Measurements from ENCODE around the gene SYT1. TPM values are rescaled to one million over a fixed set of nuclear protein-coding genes. Genes with fewer than 3 reads are reported as not detected.

SYT1 gene
- total RNA-seq, 1 experiment from 2014 or later, result 1.3 TPM

GRCh38 chr12:79006306-79006705, 141.7 kb downstream of the SYT1 start:
- CTCF ChIA-PET, result interaction anchor here (0.8 kb wide), 1 partner anchor 536 kb away, joined by 4 read pairs; no protein-coding TSS in a partner anchor
- BruUV-seq (replicated peaks), result no TSS peak
- no peaks in the 10 kb centered on the region for H3K27me3 Mint-ChIP-seq (ENCODE audit: unreplicated experiment)
- no peaks in the 10 kb centered on the region for H3K9me3 Mint-ChIP-seq (ENCODE audit: low read depth, unreplicated experiment)
- intact Hi-C loops (cut with micrococcal nuclease; ENCODE audit: unreplicated experiment), result loop anchor here (1.0 to 10.0 kb wide), 5 partner anchors 166 to 825 kb away; no protein-coding TSS in a partner anchor
- H3K4me1 Mint-ChIP-seq (ENCODE audit: low read depth, unreplicated experiment), result no peaks in the 10 kb centered on the region
- no peak overlapping the region for H3K27ac Mint-ChIP-seq (ENCODE audit: unreplicated experiment)
- H3K4me3 Mint-ChIP-seq (ENCODE audit: low read depth, unreplicated experiment), result no peak overlapping the region
- no peak for DNase-seq
- H3K36me3 Mint-ChIP-seq (ENCODE audit: insufficient read depth, unreplicated experiment), result no peaks in the 10 kb centered on the region
- no peak for TF ChIP-seq CTCF (IDR thresholded peaks at IDR 0.05; ENCODE audit: unreplicated experiment)

- no TSS peak for BruUV-seq (replicated peaks)
- CTCF ChIA-PET, result no interaction called here
Observed at GRCh38 chr12:79008591-79008990, 144.0 kb downstream of the SYT1 start.

GRCh38 chr12:79012636-79013035, 148.1 kb downstream of the SYT1 start:
- Mint-ChIP-seq H3K9me3 (ENCODE audit: low read depth, unreplicated experiment) (peaks cover 4% of the 10 kb centered on the region), H3K27ac (ENCODE audit: unreplicated experiment) (no peak overlapping the region), H3K27me3 (ENCODE audit: unreplicated experiment) (no peaks in the 10 kb centered on the region), H3K4me3 (ENCODE audit: low read depth, unreplicated experiment) (no peak overlapping the region), H3K36me3 (ENCODE audit: insufficient read depth, unreplicated experiment) (no peaks in the 10 kb centered on the region), H3K4me1 (ENCODE audit: low read depth, unreplicated experiment) (no peaks in the 10 kb centered on the region)
- no TSS peak for BruUV-seq (replicated peaks)
- DNase-seq, result no peak
- CTCF ChIA-PET, result interaction anchor here (0.6 kb wide), 1 partner anchor 354 kb away, joined by 3 read pairs; no protein-coding TSS in a partner anchor
- TF ChIP-seq CTCF (IDR thresholded peaks at IDR 0.05; ENCODE audit: unreplicated experiment), result no peak
- intact Hi-C loops (cut with micrococcal nuclease; ENCODE audit: unreplicated experiment), result no loop called here

More at GRCh38 chr12:79008591-79008990, 144.0 kb downstream of the SYT1 start:
- intact Hi-C loops (cut with micrococcal nuclease; ENCODE audit: unreplicated experiment), result loop anchor here (5.0 to 10.0 kb wide), 2 partner anchors 164 to 336 kb away; no protein-coding TSS in a partner anchor
- no peaks in the 10 kb centered on the region for H3K9me3 Mint-ChIP-seq (ENCODE audit: low read depth, unreplicated experiment)
- no peaks in the 10 kb centered on the region for H3K27me3 Mint-ChIP-seq (ENCODE audit: unreplicated experiment)
- H3K4me3 Mint-ChIP-seq (ENCODE audit: low read depth, unreplicated experiment), result no peak overlapping the region
- DNase-seq, result no peak
- no peak overlapping the region for H3K27ac Mint-ChIP-seq (ENCODE audit: unreplicated experiment)
- H3K36me3 Mint-ChIP-seq (ENCODE audit: insufficient read depth, unreplicated experiment), result no peaks in the 10 kb centered on the region
- TF ChIP-seq CTCF (IDR thresholded peaks at IDR 0.05; ENCODE audit: unreplicated experiment), result no peak
- no peaks in the 10 kb centered on the region for H3K4me1 Mint-ChIP-seq (ENCODE audit: low read depth, unreplicated experiment)

DNA sequence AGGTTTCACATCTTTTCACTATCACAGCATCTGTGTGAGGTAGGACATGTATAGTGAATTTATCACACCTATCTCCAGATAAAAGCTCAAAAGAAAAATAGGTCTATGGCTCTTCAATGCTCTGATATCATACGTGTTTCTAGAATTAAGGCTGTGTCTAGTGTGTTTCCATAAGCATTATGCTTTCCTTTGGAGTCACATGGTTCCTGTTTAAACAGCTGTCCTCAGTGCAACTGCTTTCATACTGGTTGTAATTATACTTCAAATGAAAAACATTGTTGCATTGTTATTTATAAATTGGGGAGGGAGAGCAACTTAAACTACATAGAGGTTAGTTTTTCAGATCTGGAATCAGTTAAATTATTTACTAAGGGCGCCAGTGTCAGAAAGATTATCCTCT, 151.6 kb downstream of the SYT1 start:
- no peak for TF ChIP-seq CTCF (IDR thresholded peaks at IDR 0.05; ENCODE audit: unreplicated experiment)
- Mint-ChIP-seq H3K4me3 (ENCODE audit: low read depth, unreplicated experiment) (no peak overlapping the region), H3K4me1 (ENCODE audit: low read depth, unreplicated experiment) (no peaks in the 10 kb centered on the region), H3K36me3 (ENCODE audit: insufficient read depth, unreplicated experiment) (no peaks in the 10 kb centered on the region), H3K27ac (ENCODE audit: unreplicated experiment) (no peak overlapping the region), H3K27me3 (ENCODE audit: unreplicated experiment) (no peaks in the 10 kb centered on the region), H3K9me3 (ENCODE audit: low read depth, unreplicated experiment) (peaks cover 6% of the 10 kb centered on the region)
- CTCF ChIA-PET, result no interaction called here
- no TSS peak for BruUV-seq (replicated peaks)
- DNase-seq, result no peak
- intact Hi-C loops (cut with micrococcal nuclease; ENCODE audit: unreplicated experiment), result no loop called here

Data from Calu3 (cell line).